ENCODE results near the gene SMAD7. TPM values are rescaled to one million over a fixed set of nuclear protein-coding genes. Genes with fewer than 3 reads are reported as not detected.

The SMAD7 gene
- total RNA-seq, 1 donor, result 89.7 TPM

- H3K27me3 ChIP-seq (ENCODE audit: insufficient read depth, low read length), result no peaks in the 10 kb centered on the region
- H3K9me3 ChIP-seq (ENCODE audit: low read depth, low read length), result no peaks in the 10 kb centered on the region
- peaks cover 76% of the 10 kb centered on the region for H3K4me1 ChIP-seq (ENCODE audit: insufficient read depth, low read length)
- H3K4me3 ChIP-seq (ENCODE audit: low read length), result no peak overlapping the region
These were observed 3.7 kb downstream of the SMAD7 start for GRCh38 chr18:48947092-48947491.

GRCh38 chr18:48946329-48946835 lies 4.4 kb downstream of the SMAD7 start:
- Histone ChIP-seq H3K9me3 (ENCODE audit: low read depth, low read length) (no peaks in the 10 kb centered on the region), H3K4me3 (ENCODE audit: low read length) (no peak overlapping the region), H3K27me3 (ENCODE audit: insufficient read depth, low read length) (no peaks in the 10 kb centered on the region), H3K4me1 (ENCODE audit: insufficient read depth, low read length) (peaks cover 83% of the 10 kb centered on the region)

GRCh38 chr18:48945953-48946217 lies 4.9 kb downstream of the SMAD7 start:
- Histone ChIP-seq H3K4me1 (ENCODE audit: insufficient read depth, low read length) (peaks cover 86% of the 10 kb centered on the region), H3K27me3 (ENCODE audit: insufficient read depth, low read length) (no peaks in the 10 kb centered on the region), H3K9me3 (ENCODE audit: low read depth, low read length) (no peaks in the 10 kb centered on the region), H3K4me3 (ENCODE audit: low read length) (no peak overlapping the region)

GRCh38 chr18:48944634-48945033 lies 6.1 kb downstream of the SMAD7 start:
- peaks cover 94% of the 10 kb centered on the region for H3K4me1 ChIP-seq (ENCODE audit: insufficient read depth, low read length)
- no peaks in the 10 kb centered on the region for H3K9me3 ChIP-seq (ENCODE audit: low read depth, low read length)
- H3K27me3 ChIP-seq (ENCODE audit: insufficient read depth, low read length), result no peaks in the 10 kb centered on the region
- H3K4me3 ChIP-seq (ENCODE audit: low read length), result no peak overlapping the region

- Histone ChIP-seq H3K27me3 (ENCODE audit: insufficient read depth, low read length) (no peaks in the 10 kb centered on the region), H3K4me3 (ENCODE audit: low read length) (no peak overlapping the region)
These were observed 6.8 kb downstream of the SMAD7 start for GRCh38 chr18:48943736-48944527.

GRCh38 chr18:48943333-48943732 lies 7.4 kb downstream of the SMAD7 start:
- Histone ChIP-seq H3K9me3 (ENCODE audit: low read depth, low read length) (no peaks in the 10 kb centered on the region), H3K4me3 (ENCODE audit: low read length) (no peak overlapping the region), H3K4me1 (ENCODE audit: insufficient read depth, low read length) (peaks cover 100% of the 10 kb centered on the region), H3K27me3 (ENCODE audit: insufficient read depth, low read length) (no peaks in the 10 kb centered on the region)

More at GRCh38 chr18:48943736-48944527, 6.8 kb downstream of the SMAD7 start:
- Histone ChIP-seq H3K9me3 (ENCODE audit: low read depth, low read length) (no peaks in the 10 kb centered on the region), H3K4me1 (ENCODE audit: insufficient read depth, low read length) (peaks cover 96% of the 10 kb centered on the region)

- Histone ChIP-seq H3K27me3 (ENCODE audit: insufficient read depth, low read length) (no peaks in the 10 kb centered on the region), H3K4me3 (ENCODE audit: low read length) (no peak overlapping the region), H3K9me3 (ENCODE audit: low read depth, low read length) (no peaks in the 10 kb centered on the region), H3K4me1 (ENCODE audit: insufficient read depth, low read length) (peaks cover 100% of the 10 kb centered on the region)
These were observed 8.1 kb downstream of the SMAD7 start for GRCh38 chr18:48942554-48943261.

GRCh38 chr18:48942086-48942485 lies 8.7 kb downstream of the SMAD7 start:
- no peaks in the 10 kb centered on the region for H3K27me3 ChIP-seq (ENCODE audit: insufficient read depth, low read length)
- H3K4me3 ChIP-seq (ENCODE audit: low read length), result no peak overlapping the region
- H3K4me1 ChIP-seq (ENCODE audit: insufficient read depth, low read length), result peaks cover 100% of the 10 kb centered on the region
- H3K9me3 ChIP-seq (ENCODE audit: low read depth, low read length), result no peaks in the 10 kb centered on the region

- Histone ChIP-seq H3K9me3 (ENCODE audit: low read depth, low read length) (no peaks in the 10 kb centered on the region), H3K4me1 (ENCODE audit: insufficient read depth, low read length) (peaks cover 100% of the 10 kb centered on the region), H3K27me3 (ENCODE audit: insufficient read depth, low read length) (no peaks in the 10 kb centered on the region), H3K4me3 (ENCODE audit: low read length) (no peak overlapping the region)
These were observed 9.1 kb downstream of the SMAD7 start for GRCh38 chr18:48941672-48942071.

- H3K27me3 ChIP-seq (ENCODE audit: insufficient read depth, low read length), result no peaks in the 10 kb centered on the region
- no peaks in the 10 kb centered on the region for H3K9me3 ChIP-seq (ENCODE audit: low read depth, low read length)
- H3K4me1 ChIP-seq (ENCODE audit: insufficient read depth, low read length), result peaks cover 100% of the 10 kb centered on the region
- H3K4me3 ChIP-seq (ENCODE audit: low read length), result no peak overlapping the region
These were observed 9.7 kb downstream of the SMAD7 start for GRCh38 chr18:48940854-48941611.

GRCh38 chr18:48939205-48940097 lies 11.3 kb downstream of the SMAD7 start:
- no peaks in the 10 kb centered on the region for H3K27me3 ChIP-seq (ENCODE audit: insufficient read depth, low read length)
- H3K4me1 ChIP-seq (ENCODE audit: insufficient read depth, low read length), result peaks cover 100% of the 10 kb centered on the region
- no peak overlapping the region for H3K4me3 ChIP-seq (ENCODE audit: low read length)
- H3K9me3 ChIP-seq (ENCODE audit: low read depth, low read length), result no peaks in the 10 kb centered on the region

GRCh38 chr18:48938827-48939204 lies 11.9 kb downstream of the SMAD7 start:
- peaks cover 100% of the 10 kb centered on the region for H3K4me1 ChIP-seq (ENCODE audit: insufficient read depth, low read length)
- no peaks in the 10 kb centered on the region for H3K9me3 ChIP-seq (ENCODE audit: low read depth, low read length)
- no peaks in the 10 kb centered on the region for H3K27me3 ChIP-seq (ENCODE audit: insufficient read depth, low read length)
- H3K4me3 ChIP-seq (ENCODE audit: low read length), result no peak overlapping the region

GRCh38 chr18:48937869-48938750 lies 12.7 kb downstream of the SMAD7 start:
- Histone ChIP-seq H3K27me3 (ENCODE audit: insufficient read depth, low read length) (no peaks in the 10 kb centered on the region), H3K4me3 (ENCODE audit: low read length) (no peak overlapping the region), H3K9me3 (ENCODE audit: low read depth, low read length) (no peaks in the 10 kb centered on the region), H3K4me1 (ENCODE audit: insufficient read depth, low read length) (peaks cover 100% of the 10 kb centered on the region)

GRCh38 chr18:48935433-48935774 lies 15.4 kb downstream of the SMAD7 start:
- H3K9me3 ChIP-seq (ENCODE audit: low read depth, low read length), result no peaks in the 10 kb centered on the region
- H3K27me3 ChIP-seq (ENCODE audit: insufficient read depth, low read length), result no peaks in the 10 kb centered on the region
- no peak overlapping the region for H3K4me3 ChIP-seq (ENCODE audit: low read length)
- peaks cover 99% of the 10 kb centered on the region for H3K4me1 ChIP-seq (ENCODE audit: insufficient read depth, low read length)

Measured in mononuclear cell (primary cell).